SK-N-SH treated with all-trans-retinoic acid at 6 μM for 48 hours (cell line): ENCODE measurements around the gene PMPCA.

Source experiments
- ARNTL ChIP-seq: fragments of 450-650 bp; formaldehyde crosslinking; IDR thresholded peaks from 2 replicates; pipeline ENCODE4 v1.5.0; 2020; ENCODE audit warnings: low read depth, mild to moderate bottlenecking, moderate library complexity, borderline replicate concordance
- GLIS3 ChIP-seq: fragments of 250-450 bp; sonication (Bioruptor Pico); IDR thresholded peaks from 2 replicates; pipeline ENCODE4 v1.5.0; 2020; ENCODE audit warnings: mild to moderate bottlenecking, moderate library complexity
- PATZ1 ChIP-seq: fragments of 250-450 bp; sonication (Bioruptor Pico); IDR thresholded peaks from 2 replicates; pipeline ENCODE4 v1.8.0; 2020; ENCODE audit warnings: mild to moderate bottlenecking, moderate library complexity, borderline replicate concordance
- POU6F1 ChIP-seq: fragments of 250-450 bp; sonication (Bioruptor Pico); IDR thresholded peaks from 2 replicates; pipeline ENCODE4 v1.8.0; 2021; ENCODE audit warnings: low read depth, mild to moderate bottlenecking, moderate library complexity, borderline replicate concordance
- RARB ChIP-seq: fragments of 250-450 bp; sonication (Bioruptor Pico); IDR thresholded peaks from 2 replicates; pipeline ENCODE4 v1.8.0; 2021; ENCODE audit warnings: mild to moderate bottlenecking, moderate library complexity
- SNAI2 ChIP-seq: fragments of 250-450 bp; sonication (Bioruptor Pico); IDR thresholded peaks from 2 replicates; pipeline ENCODE4 v1.5.0; 2020; ENCODE audit warnings: mild to moderate bottlenecking, moderate library complexity
- ZC3H10 ChIP-seq: fragments of 250-450 bp; sonication (Bioruptor Pico); IDR thresholded peaks from 2 replicates; pipeline ENCODE4 v1.5.1; 2021; ENCODE audit warnings: mild to moderate bottlenecking, moderate library complexity
- ZNF565 ChIP-seq: fragments of 450-650 bp; formaldehyde crosslinking; conservative IDR thresholded peaks from 2 replicates; pipeline ENCODE4 v1.5.0; 2020; ENCODE audit warnings: low read depth, mild to moderate bottlenecking, moderate library complexity
- TF ChIP-seq, protein P1 (sequence below): fragments of 250-450 bp; sonication (Bioruptor Pico); IDR thresholded peaks from 2 replicates; pipeline ENCODE4 v1.5.1; 2020; ENCODE audit warnings: low read depth, mild to moderate bottlenecking, moderate library complexity

DNA sequence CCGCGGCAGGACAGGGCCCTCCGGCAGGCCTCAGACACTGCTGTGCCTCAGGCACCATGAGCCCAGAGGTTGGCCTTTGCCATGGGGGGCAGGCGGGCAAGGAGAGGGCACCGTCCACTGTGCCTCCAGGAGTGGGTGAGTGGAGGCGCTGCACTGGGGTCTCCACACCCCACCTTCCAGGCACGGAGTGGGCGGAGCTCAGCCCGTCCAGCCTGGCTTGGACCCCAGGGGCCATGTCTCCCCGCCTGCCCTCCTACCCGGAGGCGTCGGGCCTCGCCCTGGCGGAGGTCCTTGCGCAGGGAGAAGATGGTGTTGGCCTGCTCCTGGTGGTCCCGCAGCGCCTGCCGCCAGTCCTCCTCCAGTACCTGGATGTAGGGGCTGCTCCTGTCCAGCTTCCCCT is 40.4 kb upstream of the PMPCA start:
- no peak for TF ChIP-seq ZC3H10 (CRISPR knock-in tag)
- TF ChIP-seq SNAI2 (CRISPR knock-in tag): no peak
- TF ChIP-seq, protein P1, sequence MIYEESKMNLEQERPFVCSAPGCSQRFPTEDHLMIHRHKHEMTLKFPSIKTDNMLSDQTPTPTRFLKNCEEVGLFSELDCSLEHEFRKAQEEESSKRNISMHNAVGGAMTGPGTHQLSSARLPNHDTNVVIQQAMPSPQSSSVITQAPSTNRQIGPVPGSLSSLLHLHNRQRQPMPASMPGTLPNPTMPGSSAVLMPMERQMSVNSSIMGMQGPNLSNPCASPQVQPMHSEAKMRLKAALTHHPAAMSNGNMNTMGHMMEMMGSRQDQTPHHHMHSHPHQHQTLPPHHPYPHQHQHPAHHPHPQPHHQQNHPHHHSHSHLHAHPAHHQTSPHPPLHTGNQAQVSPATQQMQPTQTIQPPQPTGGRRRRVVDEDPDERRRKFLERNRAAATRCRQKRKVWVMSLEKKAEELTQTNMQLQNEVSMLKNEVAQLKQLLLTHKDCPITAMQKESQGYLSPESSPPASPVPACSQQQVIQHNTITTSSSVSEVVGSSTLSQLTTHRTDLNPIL: no peak
- TF ChIP-seq ZNF565 (CRISPR knock-in tag): no peak
- TF ChIP-seq GLIS3 (CRISPR knock-in tag): no peak
- no peak for TF ChIP-seq RARB (CRISPR knock-in tag)
- no peak for TF ChIP-seq ARNTL
- TF ChIP-seq PATZ1: no peak
- TF ChIP-seq POU6F1 (CRISPR knock-in tag): no peak
